ENCODE data around the gene CHST7. TPM values are rescaled to one million over a fixed set of nuclear protein-coding genes. Genes with fewer than 3 reads are reported as not detected.

CHST7 gene
- total RNA-seq, 2 donors from 2014 or later, result 6.3 to 6.6 TPM

GRCh38 chrX:46577221-46578005, 3.8 kb downstream of the CHST7 start:
- no peaks in the 10 kb centered on the region for H3K36me3 Mint-ChIP-seq (ENCODE audit: low read depth)
- ATAC-seq (no peak), DNase-seq (no peak)
- no peaks in the 10 kb centered on the region for H3K9me3 ChIP-seq (ENCODE audit: control insufficient read depth, low read length, poor library complexity, severe bottlenecking)
- peak overlapping the region; percentile 89 for H3K4me3 Mint-ChIP-seq
- no peaks in the 10 kb centered on the region for H3K27me3 Mint-ChIP-seq
- no peak overlapping the region for H3K27ac Mint-ChIP-seq
- H3K4me1 Mint-ChIP-seq, result peaks cover 31% of the 10 kb centered on the region

GRCh38 chrX:46579250-46579649, 5.7 kb downstream of the CHST7 start:
- Mint-ChIP-seq H3K36me3 (ENCODE audit: low read depth) (no peaks in the 10 kb centered on the region), H3K4me1 (peaks cover 25% of the 10 kb centered on the region), H3K27ac (no peak overlapping the region), H3K4me3 (peak overlapping the region; percentile 10), H3K27me3 (no peaks in the 10 kb centered on the region)
- H3K9me3 ChIP-seq (ENCODE audit: control insufficient read depth, low read length, poor library complexity, severe bottlenecking), result no peaks in the 10 kb centered on the region
- ATAC-seq (no peak), DNase-seq (no peak)

- ATAC-seq (no peak), DNase-seq (no peak)
- H3K27ac Mint-ChIP-seq, result no peak overlapping the region
- no peak overlapping the region for H3K4me3 Mint-ChIP-seq
- H3K4me1 Mint-ChIP-seq, result peaks cover 26% of the 10 kb centered on the region
- no peaks in the 10 kb centered on the region for H3K27me3 Mint-ChIP-seq
- H3K9me3 ChIP-seq (ENCODE audit: control insufficient read depth, low read length, poor library complexity, severe bottlenecking), result no peaks in the 10 kb centered on the region
- no peaks in the 10 kb centered on the region for H3K36me3 Mint-ChIP-seq (ENCODE audit: low read depth)
Observed at GRCh38 chrX:46580613-46581012, 7.0 kb downstream of the CHST7 start.

- DNase-seq, result no peak
- Mint-ChIP-seq H3K27me3 (no peaks in the 10 kb centered on the region), H3K4me1 (peaks cover 17% of the 10 kb centered on the region)
Observed at GRCh38 chrX:46582325-46582724, 8.8 kb downstream of the CHST7 start.

GRCh38 chrX:46582966-46583365, 9.4 kb downstream of the CHST7 start:
- DNase-seq (no peak), ATAC-seq (no peak)
- no peaks in the 10 kb centered on the region for H3K9me3 ChIP-seq (ENCODE audit: control insufficient read depth, low read length, poor library complexity, severe bottlenecking)
- no peaks in the 10 kb centered on the region for H3K27me3 Mint-ChIP-seq
- H3K36me3 Mint-ChIP-seq (ENCODE audit: low read depth), result no peaks in the 10 kb centered on the region
- peaks cover 17% of the 10 kb centered on the region for H3K4me1 Mint-ChIP-seq
- no peak overlapping the region for H3K4me3 Mint-ChIP-seq
- no peak overlapping the region for H3K27ac Mint-ChIP-seq

More at GRCh38 chrX:46582325-46582724, 8.8 kb downstream of the CHST7 start:
- H3K27ac Mint-ChIP-seq, result no peak overlapping the region
- no peak for ATAC-seq
- no peaks in the 10 kb centered on the region for H3K9me3 ChIP-seq (ENCODE audit: control insufficient read depth, low read length, poor library complexity, severe bottlenecking)
- no peak overlapping the region for H3K4me3 Mint-ChIP-seq
- H3K36me3 Mint-ChIP-seq (ENCODE audit: low read depth), result no peaks in the 10 kb centered on the region

- H3K27me3 Mint-ChIP-seq, result no peaks in the 10 kb centered on the region
- H3K9me3 ChIP-seq (ENCODE audit: control insufficient read depth, low read length, poor library complexity, severe bottlenecking), result no peaks in the 10 kb centered on the region
- H3K36me3 Mint-ChIP-seq (ENCODE audit: low read depth), result no peaks in the 10 kb centered on the region
- no peak overlapping the region for H3K27ac Mint-ChIP-seq
- no peak for DNase-seq
- peak overlapping the region; percentile 15 for H3K4me3 Mint-ChIP-seq
- peaks cover 12% of the 10 kb centered on the region for H3K4me1 Mint-ChIP-seq
- no peak for ATAC-seq
Observed at GRCh38 chrX:46584736-46585135, 11.2 kb downstream of the CHST7 start.

GRCh38 chrX:46587158-46587557, 13.6 kb downstream of the CHST7 start:
- Mint-ChIP-seq H3K27ac (no peak overlapping the region), H3K36me3 (ENCODE audit: low read depth) (no peaks in the 10 kb centered on the region), H3K27me3 (no peaks in the 10 kb centered on the region), H3K4me1 (peaks cover 12% of the 10 kb centered on the region), H3K4me3 (peak overlapping the region; percentile 49)
- H3K9me3 ChIP-seq (ENCODE audit: control insufficient read depth, low read length, poor library complexity, severe bottlenecking), result no peaks in the 10 kb centered on the region
- DNase-seq (no peak), ATAC-seq (no peak)

- ATAC-seq, result peak; percentile 23
- Mint-ChIP-seq H3K27ac (peak overlapping the region; percentile 71), H3K4me3 (peak overlapping the region; percentile 73), H3K4me1 (peaks cover 13% of the 10 kb centered on the region), H3K27me3 (no peaks in the 10 kb centered on the region), H3K36me3 (ENCODE audit: low read depth) (peaks cover 2% of the 10 kb centered on the region)
- no peak for DNase-seq
- no peaks in the 10 kb centered on the region for H3K9me3 ChIP-seq (ENCODE audit: control insufficient read depth, low read length, poor library complexity, severe bottlenecking)
Observed at GRCh38 chrX:46587753-46588171, 14.2 kb downstream of the CHST7 start.

- peak; percentile 46 for ATAC-seq
- peaks cover 13% of the 10 kb centered on the region for H3K4me1 Mint-ChIP-seq
- H3K27ac Mint-ChIP-seq, result peak overlapping the region; percentile 71
- DNase-seq, result peak in 1 of 3 donors; percentile 8
- peak overlapping the region; percentile 73 for H3K4me3 Mint-ChIP-seq
- H3K36me3 Mint-ChIP-seq (ENCODE audit: low read depth), result peaks cover 2% of the 10 kb centered on the region
- no peaks in the 10 kb centered on the region for H3K9me3 ChIP-seq (ENCODE audit: control insufficient read depth, low read length, poor library complexity, severe bottlenecking)
- no peaks in the 10 kb centered on the region for H3K27me3 Mint-ChIP-seq
Observed at GRCh38 chrX:46588263-46588662, 14.7 kb downstream of the CHST7 start.

- H3K36me3 Mint-ChIP-seq (ENCODE audit: low read depth), result peaks cover 2% of the 10 kb centered on the region
- peak overlapping the region; percentile 21 for H3K27ac Mint-ChIP-seq
- H3K9me3 ChIP-seq (ENCODE audit: control insufficient read depth, low read length, poor library complexity, severe bottlenecking), result no peaks in the 10 kb centered on the region
- H3K4me1 Mint-ChIP-seq, result peaks cover 13% of the 10 kb centered on the region
- no peak for DNase-seq
- H3K4me3 Mint-ChIP-seq, result no peak overlapping the region
- ATAC-seq, result no peak
- H3K27me3 Mint-ChIP-seq, result no peaks in the 10 kb centered on the region
Observed at GRCh38 chrX:46589977-46590723, 16.6 kb downstream of the CHST7 start.

- H3K27ac Mint-ChIP-seq, result no peak overlapping the region
- H3K9me3 ChIP-seq (ENCODE audit: control insufficient read depth, low read length, poor library complexity, severe bottlenecking), result no peaks in the 10 kb centered on the region
- H3K36me3 Mint-ChIP-seq (ENCODE audit: low read depth), result peaks cover 2% of the 10 kb centered on the region
- H3K27me3 Mint-ChIP-seq, result no peaks in the 10 kb centered on the region
- no peak overlapping the region for H3K4me3 Mint-ChIP-seq
- DNase-seq, result no peak
- H3K4me1 Mint-ChIP-seq, result peaks cover 7% of the 10 kb centered on the region
- ATAC-seq, result no peak
Observed at GRCh38 chrX:46595084-46595483, 21.5 kb downstream of the CHST7 start.

GRCh38 chrX:46597208-46597607, 23.6 kb downstream of the CHST7 start:
- H3K27ac Mint-ChIP-seq, result no peak overlapping the region

GRCh38 chrX:46597771-46598170, 24.2 kb downstream of the CHST7 start:
- H3K4me3 Mint-ChIP-seq, result no peak overlapping the region
- ATAC-seq (no peak), DNase-seq (no peak)
- no peaks in the 10 kb centered on the region for H3K36me3 Mint-ChIP-seq (ENCODE audit: low read depth)
- peaks cover 3% of the 10 kb centered on the region for H3K4me1 Mint-ChIP-seq
- H3K27me3 Mint-ChIP-seq, result no peaks in the 10 kb centered on the region
- no peak overlapping the region for H3K27ac Mint-ChIP-seq
- no peaks in the 10 kb centered on the region for H3K9me3 ChIP-seq (ENCODE audit: control insufficient read depth, low read length, poor library complexity, severe bottlenecking)

More at GRCh38 chrX:46597208-46597607, 23.6 kb downstream of the CHST7 start:
- H3K36me3 Mint-ChIP-seq (ENCODE audit: low read depth), result peaks cover 2% of the 10 kb centered on the region
- H3K9me3 ChIP-seq (ENCODE audit: control insufficient read depth, low read length, poor library complexity, severe bottlenecking), result no peaks in the 10 kb centered on the region
- DNase-seq, result no peak
- no peak for ATAC-seq
- H3K27me3 Mint-ChIP-seq, result no peaks in the 10 kb centered on the region
- H3K4me1 Mint-ChIP-seq, result peaks cover 3% of the 10 kb centered on the region
- no peak overlapping the region for H3K4me3 Mint-ChIP-seq
